ENCODE results near the gene GRHL3. TPM values are rescaled to one million over a fixed set of nuclear protein-coding genes. Genes with fewer than 3 reads are reported as not detected.

Gene GRHL3
- total RNA-seq, 1 donor from 2014 or later: 17.1 TPM

DNA sequence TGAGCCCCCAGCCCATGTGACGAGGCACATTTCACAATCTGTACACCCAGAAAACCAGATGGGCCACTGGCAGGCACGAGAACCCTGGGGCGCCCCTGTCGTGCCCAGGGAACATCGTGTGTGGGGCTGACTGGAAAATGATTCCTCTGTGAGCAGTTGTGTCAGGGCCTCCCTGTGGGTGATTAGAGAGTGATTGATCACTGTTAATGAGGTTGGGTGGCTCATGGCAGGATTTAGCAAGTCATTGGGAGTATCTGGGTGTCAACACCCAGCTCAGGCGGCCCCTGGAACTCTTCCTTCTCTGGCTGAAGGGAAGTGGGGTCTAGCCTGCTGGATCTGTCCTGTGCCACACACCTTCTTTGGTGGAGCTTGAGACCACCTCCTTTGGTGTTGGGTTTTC lies 5.7 kb downstream of the GRHL3 start:
- H3K4me1 Mint-ChIP-seq: peaks cover 55% of the 10 kb centered on the region
- no peak for DNase-seq (ENCODE audit: low spot score in 2 of 2, unreplicated experiment in 2 of 2)
- TF ChIP-seq, protein P1, sequence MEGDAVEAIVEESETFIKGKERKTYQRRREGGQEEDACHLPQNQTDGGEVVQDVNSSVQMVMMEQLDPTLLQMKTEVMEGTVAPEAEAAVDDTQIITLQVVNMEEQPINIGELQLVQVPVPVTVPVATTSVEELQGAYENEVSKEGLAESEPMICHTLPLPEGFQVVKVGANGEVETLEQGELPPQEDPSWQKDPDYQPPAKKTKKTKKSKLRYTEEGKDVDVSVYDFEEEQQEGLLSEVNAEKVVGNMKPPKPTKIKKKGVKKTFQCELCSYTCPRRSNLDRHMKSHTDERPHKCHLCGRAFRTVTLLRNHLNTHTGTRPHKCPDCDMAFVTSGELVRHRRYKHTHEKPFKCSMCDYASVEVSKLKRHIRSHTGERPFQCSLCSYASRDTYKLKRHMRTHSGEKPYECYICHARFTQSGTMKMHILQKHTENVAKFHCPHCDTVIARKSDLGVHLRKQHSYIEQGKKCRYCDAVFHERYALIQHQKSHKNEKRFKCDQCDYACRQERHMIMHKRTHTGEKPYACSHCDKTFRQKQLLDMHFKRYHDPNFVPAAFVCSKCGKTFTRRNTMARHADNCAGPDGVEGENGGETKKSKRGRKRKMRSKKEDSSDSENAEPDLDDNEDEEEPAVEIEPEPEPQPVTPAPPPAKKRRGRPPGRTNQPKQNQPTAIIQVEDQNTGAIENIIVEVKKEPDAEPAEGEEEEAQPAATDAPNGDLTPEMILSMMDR (IDR thresholded peaks at IDR 0.05; ENCODE audit: unreplicated experiment): no peak
- no peaks in the 10 kb centered on the region for H3K36me3 Mint-ChIP-seq
- no peak overlapping the region for H3K4me3 Mint-ChIP-seq
- no peaks in the 10 kb centered on the region for H3K9me3 Mint-ChIP-seq
- no peak overlapping the region for H3K27ac Mint-ChIP-seq
- H3K27me3 Mint-ChIP-seq (ENCODE audit: low read depth): peaks cover 17% of the 10 kb centered on the region

DNA sequence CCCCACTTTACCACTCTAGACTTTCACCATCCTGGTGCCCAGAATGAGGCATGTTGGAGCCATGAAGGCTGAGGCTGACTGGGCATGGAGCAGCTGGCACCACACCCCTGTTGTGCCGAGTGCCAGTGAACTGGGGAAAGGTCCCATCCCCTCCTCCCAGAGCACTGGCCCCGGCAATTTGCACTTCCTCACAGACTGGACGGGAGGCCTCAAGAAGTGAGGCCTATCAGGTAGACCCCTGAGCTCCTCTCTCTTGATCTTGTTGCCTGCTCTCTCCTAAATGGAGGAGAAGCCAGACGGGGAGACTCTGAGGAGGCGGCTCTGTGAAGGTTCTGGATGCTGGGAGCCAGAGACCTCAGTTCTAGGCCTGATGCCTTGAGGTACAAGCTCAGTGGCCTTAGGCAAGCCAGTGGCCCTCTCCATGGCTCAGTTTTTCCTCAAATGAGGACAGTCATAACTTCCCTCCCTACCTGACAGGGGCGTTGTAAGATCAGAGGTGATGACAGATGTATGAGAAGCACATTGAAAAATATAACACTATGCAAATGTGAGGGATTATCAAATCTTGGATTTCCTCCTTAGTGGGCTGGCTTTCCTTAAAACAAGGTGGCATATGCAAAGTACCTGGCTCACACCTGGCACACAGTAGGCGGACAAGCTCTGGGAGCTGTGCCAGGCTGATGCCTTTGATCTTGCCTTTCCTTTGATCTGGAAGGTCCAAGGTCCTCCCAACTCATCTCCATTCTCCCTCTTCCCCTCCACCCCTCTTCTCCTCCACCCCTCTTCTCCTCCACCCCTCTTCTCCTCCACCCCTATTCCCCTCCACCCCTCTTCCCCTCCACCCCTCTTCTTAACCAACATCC lies 6.7 kb downstream of the GRHL3 start:
- peaks cover 13% of the 10 kb centered on the region for H3K27me3 Mint-ChIP-seq (ENCODE audit: low read depth)

DNA sequence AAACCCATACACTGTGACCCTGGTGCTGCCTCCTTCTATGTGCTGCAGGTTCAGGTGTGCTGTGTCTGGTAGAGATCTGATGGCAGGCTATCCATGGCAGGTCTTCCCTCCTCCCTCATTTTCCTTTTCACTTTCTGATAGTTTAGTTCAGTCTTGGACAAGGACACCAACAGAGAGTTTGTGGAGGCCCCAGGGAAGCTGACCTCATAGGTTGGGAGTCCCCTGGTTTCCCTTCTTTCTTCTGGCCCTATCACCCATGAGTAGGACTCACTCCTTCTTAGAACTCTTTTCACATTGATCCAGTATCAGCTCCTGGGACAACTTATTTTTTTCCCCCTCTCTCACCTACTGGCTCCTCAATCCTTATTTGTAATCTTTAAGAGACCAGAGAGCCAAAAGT lies 8.3 kb downstream of the GRHL3 start:
- TF ChIP-seq, protein P1 (IDR thresholded peaks at IDR 0.05; ENCODE audit: unreplicated experiment): no peak
- Mint-ChIP-seq H3K27ac (no peak overlapping the region), H3K36me3 (peaks cover 8% of the 10 kb centered on the region), H3K4me1 (peaks cover 45% of the 10 kb centered on the region), H3K4me3 (no peak overlapping the region), H3K27me3 (ENCODE audit: low read depth) (peaks cover 13% of the 10 kb centered on the region), H3K9me3 (no peaks in the 10 kb centered on the region)
- no peak for DNase-seq (ENCODE audit: low spot score in 2 of 2, unreplicated experiment in 2 of 2)

More for the DNA sequence above, 6.7 kb downstream of the GRHL3 start:
- TF ChIP-seq, protein P1 (IDR thresholded peaks at IDR 0.05; ENCODE audit: unreplicated experiment): no peak
- no peaks in the 10 kb centered on the region for H3K36me3 Mint-ChIP-seq
- H3K27ac Mint-ChIP-seq: no peak overlapping the region
- H3K9me3 Mint-ChIP-seq: no peaks in the 10 kb centered on the region
- no peak overlapping the region for H3K4me3 Mint-ChIP-seq
- H3K4me1 Mint-ChIP-seq: peaks cover 55% of the 10 kb centered on the region
- DNase-seq (ENCODE audit: low spot score in 2 of 2, unreplicated experiment in 2 of 2): no peak

DNA sequence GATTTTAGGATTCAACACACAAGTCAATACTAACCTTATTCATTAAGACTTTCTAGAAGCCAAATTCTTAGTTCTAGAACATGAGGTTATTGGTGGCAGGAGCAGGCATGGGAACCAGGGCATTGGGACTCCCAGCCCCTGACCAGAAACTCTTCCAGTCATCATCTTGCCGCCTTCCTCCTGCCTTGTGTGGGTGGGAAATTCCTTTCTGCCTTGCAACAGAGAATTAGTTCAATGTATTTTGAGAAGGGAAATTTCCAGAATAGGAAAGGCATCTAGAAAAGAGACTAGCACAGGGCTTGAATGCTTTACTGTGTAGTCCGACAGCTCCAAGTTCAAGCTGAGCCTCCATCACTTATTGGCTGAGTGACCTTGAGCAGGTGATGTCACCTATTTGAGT lies 8.7 kb downstream of the GRHL3 start:
- Mint-ChIP-seq H3K4me3 (no peak overlapping the region), H3K27ac (peak overlapping the region; percentile 94)
- TF ChIP-seq, protein P1 (IDR thresholded peaks at IDR 0.05; ENCODE audit: unreplicated experiment): no peak

DNA sequence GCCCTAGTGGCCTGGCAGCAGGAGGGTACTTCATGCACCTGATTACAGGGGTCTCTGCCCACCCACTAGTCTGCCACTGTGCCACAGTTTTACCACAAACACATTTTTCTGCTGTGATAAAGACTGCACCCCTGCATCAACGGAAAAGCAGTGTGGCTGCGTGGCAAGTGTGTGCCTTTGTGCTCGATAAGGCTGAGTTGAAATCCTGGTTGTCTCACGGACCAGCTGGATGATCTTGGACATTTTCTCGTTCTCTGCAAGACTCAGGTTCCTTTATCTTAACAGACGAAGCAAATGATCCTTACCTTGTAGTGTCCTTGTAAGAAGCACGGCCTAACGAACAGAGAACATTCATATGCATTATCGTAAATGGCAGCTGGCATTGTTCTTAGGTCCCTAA lies 10.2 kb downstream of the GRHL3 start:
- no peak for DNase-seq (ENCODE audit: low spot score in 2 of 2, unreplicated experiment in 2 of 2)
- Mint-ChIP-seq H3K9me3 (no peaks in the 10 kb centered on the region), H3K36me3 (peaks cover 8% of the 10 kb centered on the region), H3K4me3 (no peak overlapping the region), H3K27me3 (ENCODE audit: low read depth) (peaks cover 11% of the 10 kb centered on the region), H3K4me1 (peaks cover 37% of the 10 kb centered on the region), H3K27ac (peak overlapping the region; percentile 94)
- TF ChIP-seq, protein P1 (IDR thresholded peaks at IDR 0.05; ENCODE audit: unreplicated experiment): no peak

More for the DNA sequence above, 8.7 kb downstream of the GRHL3 start:
- H3K9me3 Mint-ChIP-seq: no peaks in the 10 kb centered on the region
- DNase-seq (ENCODE audit: low spot score in 2 of 2, unreplicated experiment in 2 of 2): no peak
- peaks cover 41% of the 10 kb centered on the region for H3K4me1 Mint-ChIP-seq
- H3K36me3 Mint-ChIP-seq: peaks cover 8% of the 10 kb centered on the region
- peaks cover 12% of the 10 kb centered on the region for H3K27me3 Mint-ChIP-seq (ENCODE audit: low read depth)
